GM19035 (cell line): ENCODE data around the gene URM1.

Experiments used
- ATAC-seq: cut with Tn5 transposase; IDR thresholded peaks from one replicate; pipeline ENCODE4 v1.9.1; 2021; ENCODE audit not compliant: unreplicated experiment

The URM1 gene

GRCh38 chr9:128424268-128424780 lies 53.1 kb downstream of the URM1 start:
- ATAC-seq = no peak

GRCh38 chr9:128428644-128429512 lies 57.7 kb downstream of the URM1 start:
- ATAC-seq = no peak

GRCh38 chr9:128429513-128430086 lies 58.4 kb downstream of the URM1 start:
- no peak for ATAC-seq

GRCh38 chr9:128431207-128431606 lies 60.0 kb downstream of the URM1 start:
- no peak for ATAC-seq

- ATAC-seq = no peak
Measured at GRCh38 chr9:128434340-128434739, 63.2 kb downstream of the URM1 start.

GRCh38 chr9:128435611-128436010 lies 64.4 kb downstream of the URM1 start:
- no peak for ATAC-seq

GRCh38 chr9:128438343-128439109 lies 67.4 kb downstream of the URM1 start:
- no peak for ATAC-seq

GRCh38 chr9:128439273-128439672 lies 68.1 kb downstream of the URM1 start:
- no peak for ATAC-seq
